H7 (cell line): ENCODE measurements around the gene CHCHD6. TPM values are rescaled to one million over a fixed set of nuclear protein-coding genes. Genes with fewer than 3 reads are reported as not detected.

Experiments used
- DNase-seq: peaks from one replicate; pipeline ENCODE4 v3.0.0; 2012
- H3K27me3 ChIP-seq: 2 replicates; pipeline ENCODE4 v1.6.0; 2011; ENCODE audit warnings: mild to moderate bottlenecking, low read length; ENCODE audit not compliant: control insufficient read depth, insufficient read depth
- H3K36me3 ChIP-seq: replicated peaks from 2 replicates; pipeline ENCODE4 v1.5.1; 2011; ENCODE audit warnings: low read length; ENCODE audit not compliant: control insufficient read depth, insufficient read depth
- H3K4me3 ChIP-seq: 2 replicates; pipeline ENCODE4 v1.5.1; 2011; ENCODE audit warnings: low read depth, mild to moderate bottlenecking, control low read depth, low read length, moderate library complexity; ENCODE audit not compliant: insufficient read depth
- total RNA-seq: library from RNA; depleted of rRNA; stranded (reverse); fragments of >200 nt; shearing (Covaris generic); gene quantifications from 2 replicates; pipeline ENCODE4 v1.2.3, GENCODE V29; 2014; rRNA removed

Gene CHCHD6
- total RNA-seq, 1 experiment from 2014 or later: 19.5 TPM

DNA sequence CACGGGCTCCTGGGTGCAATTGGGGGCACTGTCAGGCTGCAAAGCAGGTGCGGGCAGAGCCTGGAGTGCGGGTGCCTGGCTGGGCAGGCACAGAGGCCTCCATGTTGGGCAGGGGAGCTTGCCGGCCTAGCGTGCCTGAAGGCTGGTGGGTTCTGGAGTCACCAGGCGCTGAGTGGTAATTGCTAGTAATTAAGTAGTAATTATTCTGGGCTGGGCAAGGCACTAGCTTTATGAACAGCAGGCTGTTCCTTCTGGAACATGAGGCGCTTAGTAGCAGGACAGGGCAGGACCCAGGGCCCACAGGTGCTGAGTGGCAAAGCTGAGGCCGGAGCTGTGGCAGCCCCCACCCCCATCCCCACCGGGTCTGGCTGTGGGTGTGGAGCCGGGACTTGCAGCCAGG, 304.2 kb downstream of the CHCHD6 start:
- H3K27me3 ChIP-seq: no peaks in the 10 kb centered on the region
- DNase-seq: no peak
- H3K4me3 ChIP-seq: no peak overlapping the region
- peaks cover 13% of the 10 kb centered on the region for H3K36me3 ChIP-seq

GRCh38 chr3:127009531-127009930, 305.5 kb downstream of the CHCHD6 start:
- H3K36me3 ChIP-seq: peaks cover 13% of the 10 kb centered on the region
- H3K4me3 ChIP-seq: no peak overlapping the region
- no peaks in the 10 kb centered on the region for H3K27me3 ChIP-seq
- DNase-seq: peak; percentile 69

Other genes with a start within 250 kb of the CHCHD6 start
- gene ZXDC, start 228.3 kb upstream of the CHCHD6 start, total RNA-seq: 27.2 and 33.2 TPM in 2 replicates
- gene UROC1, start 186.5 kb upstream of the CHCHD6 start, total RNA-seq: not detected in 2 replicates
- 2.5 and 2.8 TPM in 2 replicates for gene CHST13, start 180.1 kb upstream of the CHCHD6 start, total RNA-seq
- not detected in 2 replicates for gene C3orf22, start 145.3 kb upstream of the CHCHD6 start, total RNA-seq
- gene TXNRD3, start 49.1 kb upstream of the CHCHD6 start, total RNA-seq: 2.0 and 10.6 TPM in 2 replicates